ENCODE data around the gene EXOC4.
A peak's percentile ranks its signal among the peaks of the same experiment; 100 is the strongest.

EXOC4 gene

GRCh38 chr7:133431134-133431724 lies 178.4 kb downstream of the EXOC4 start:
- DNase-seq, result no peak

GRCh38 chr7:133433165-133433812 lies 180.4 kb downstream of the EXOC4 start:
- DNase-seq, result no peak

GRCh38 chr7:133434246-133434865 lies 181.5 kb downstream of the EXOC4 start:
- DNase-seq, result peak; percentile 38

- DNase-seq, result no peak
Measured at GRCh38 chr7:133436014-133436428, 183.1 kb downstream of the EXOC4 start.

GRCh38 chr7:133437544-133437943 lies 184.7 kb downstream of the EXOC4 start:
- no peak for DNase-seq

- DNase-seq, result no peak
Measured at GRCh38 chr7:133442818-133443217, 189.9 kb downstream of the EXOC4 start.

- DNase-seq, result no peak
Measured at GRCh38 chr7:133445617-133446016, 192.7 kb downstream of the EXOC4 start.

- DNase-seq, result no peak
Measured at GRCh38 chr7:133448012-133448411, 195.1 kb downstream of the EXOC4 start.

- no peak for DNase-seq
Measured at GRCh38 chr7:133452577-133452976, 199.7 kb downstream of the EXOC4 start.

GRCh38 chr7:133458688-133459087 lies 205.8 kb downstream of the EXOC4 start:
- DNase-seq, result no peak

GRCh38 chr7:133461421-133461820 lies 208.5 kb downstream of the EXOC4 start:
- DNase-seq, result no peak

GRCh38 chr7:133475655-133476054 lies 222.8 kb downstream of the EXOC4 start:
- DNase-seq, result no peak

GRCh38 chr7:133477791-133478190 lies 224.9 kb downstream of the EXOC4 start:
- DNase-seq, result no peak

- DNase-seq, result no peak
Measured at GRCh38 chr7:133478591-133479135, 225.8 kb downstream of the EXOC4 start.

GRCh38 chr7:133479456-133480065 lies 226.7 kb downstream of the EXOC4 start:
- no peak for DNase-seq

GRCh38 chr7:133480868-133481267 lies 228.0 kb downstream of the EXOC4 start:
- DNase-seq, result no peak

GRCh38 chr7:133481676-133482075 lies 228.8 kb downstream of the EXOC4 start:
- DNase-seq, result no peak

- DNase-seq, result no peak
Measured at GRCh38 chr7:133482599-133482998, 229.7 kb downstream of the EXOC4 start.

GRCh38 chr7:133484086-133484485 lies 231.2 kb downstream of the EXOC4 start:
- DNase-seq, result peak; percentile 51

- DNase-seq, result no peak
Measured at GRCh38 chr7:133489906-133490305, 237.0 kb downstream of the EXOC4 start.

- no peak for DNase-seq
Measured at GRCh38 chr7:133491201-133491691, 238.4 kb downstream of the EXOC4 start.

GRCh38 chr7:133491846-133492652 lies 239.2 kb downstream of the EXOC4 start:
- DNase-seq, result no peak

- no peak for DNase-seq
Measured at GRCh38 chr7:133497061-133497460, 244.2 kb downstream of the EXOC4 start.

Data from CD4-positive, alpha-beta T cell treated with Interleukin-21 for 1 hour (primary cell).